MCF 10A (cell line): ENCODE data around the gene KAT6B. TPM values are rescaled to one million over a fixed set of nuclear protein-coding genes. Genes with fewer than 3 reads are reported as not detected.

ENCODE experiments used
- BruUV-seq: library from RNA; stranded (reverse); fragments of 400-500 nt; replicated peaks from 2 replicates; lab custom pipeline; 2021; lab: Mats Ljungman, UMichigan
- CTCF ChIA-PET: fragments of 300-600 bp; sonication (Branson Sonifier 250); formaldehyde crosslinking; extraction: SDS; loops from one replicate; lab custom pipeline; 2021; ENCODE audit warnings: antibody characterized with exemption, inconsistent platforms; lab: Yijun Ruan, JAX
- POLR2A ChIA-PET: fragments of 300-600, 350-650 bp; sonication (Branson Sonifier 250); formaldehyde crosslinking; extraction: SDS; loops from one replicate; lab custom pipeline; 2020; ENCODE audit warnings: antibody characterized with exemption, inconsistent platforms; lab: Yijun Ruan, JAX
- DNase-seq: peaks from one replicate; pipeline ENCODE4 v3.0.0-alpha.2; 2018; ENCODE audit not compliant: unreplicated experiment
- H3K27ac Mint-ChIP-seq: one replicate; pipeline ENCODE4 v1.8.0; 2022; ENCODE audit warnings: mild to moderate bottlenecking, low read depth, mixed read lengths; ENCODE audit not compliant: unreplicated experiment
- H3K27me3 Mint-ChIP-seq: one replicate; pipeline ENCODE4 v1.8.0; 2022; ENCODE audit warnings: mixed read lengths; ENCODE audit not compliant: insufficient read depth, unreplicated experiment
- H3K36me3 Mint-ChIP-seq: one replicate; pipeline ENCODE4 v1.8.0; 2022; ENCODE audit warnings: mild to moderate bottlenecking, moderate library complexity, mixed read lengths; ENCODE audit not compliant: insufficient read depth, unreplicated experiment
- H3K4me1 Mint-ChIP-seq: one replicate; pipeline ENCODE4 v1.8.0; 2022; ENCODE audit warnings: mixed read lengths; ENCODE audit not compliant: insufficient read depth, unreplicated experiment
- H3K4me3 Mint-ChIP-seq: one replicate; pipeline ENCODE4 v1.8.0; 2022; ENCODE audit warnings: mild to moderate bottlenecking, moderate library complexity, mixed read lengths; ENCODE audit not compliant: unreplicated experiment
- H3K9me3 Mint-ChIP-seq: one replicate; pipeline ENCODE4 v1.8.0; 2022; ENCODE audit warnings: mixed read lengths; ENCODE audit not compliant: unreplicated experiment
- intact Hi-C: fragments of 100-400 bp; cut with micrococcal nuclease; formaldehyde crosslinking; loops from 2 replicates; pipeline ENCODE4 v1.14.1; 2022
- total RNA-seq: library from RNA; stranded (reverse); gene quantifications from 2 replicates; pipeline ENCODE4 v1.2.3, GENCODE V29; 2022
- TF ChIP-seq, protein P1 (sequence below): fragments of 200-600 bp; IDR thresholded peaks from one replicate; pipeline ENCODE4 v1.8.0; 2022; ENCODE audit warnings: antibody characterized with exemption, mild to moderate bottlenecking; ENCODE audit not compliant: unreplicated experiment

The KAT6B gene
- total RNA-seq, 1 experiment from 2014 or later, result 18.3 TPM

- H3K36me3 Mint-ChIP-seq, result peaks cover 12% of the 10 kb centered on the region
- H3K9me3 Mint-ChIP-seq, result no peaks in the 10 kb centered on the region
- TF ChIP-seq, protein P1, sequence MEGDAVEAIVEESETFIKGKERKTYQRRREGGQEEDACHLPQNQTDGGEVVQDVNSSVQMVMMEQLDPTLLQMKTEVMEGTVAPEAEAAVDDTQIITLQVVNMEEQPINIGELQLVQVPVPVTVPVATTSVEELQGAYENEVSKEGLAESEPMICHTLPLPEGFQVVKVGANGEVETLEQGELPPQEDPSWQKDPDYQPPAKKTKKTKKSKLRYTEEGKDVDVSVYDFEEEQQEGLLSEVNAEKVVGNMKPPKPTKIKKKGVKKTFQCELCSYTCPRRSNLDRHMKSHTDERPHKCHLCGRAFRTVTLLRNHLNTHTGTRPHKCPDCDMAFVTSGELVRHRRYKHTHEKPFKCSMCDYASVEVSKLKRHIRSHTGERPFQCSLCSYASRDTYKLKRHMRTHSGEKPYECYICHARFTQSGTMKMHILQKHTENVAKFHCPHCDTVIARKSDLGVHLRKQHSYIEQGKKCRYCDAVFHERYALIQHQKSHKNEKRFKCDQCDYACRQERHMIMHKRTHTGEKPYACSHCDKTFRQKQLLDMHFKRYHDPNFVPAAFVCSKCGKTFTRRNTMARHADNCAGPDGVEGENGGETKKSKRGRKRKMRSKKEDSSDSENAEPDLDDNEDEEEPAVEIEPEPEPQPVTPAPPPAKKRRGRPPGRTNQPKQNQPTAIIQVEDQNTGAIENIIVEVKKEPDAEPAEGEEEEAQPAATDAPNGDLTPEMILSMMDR, result no peak
- no peaks in the 10 kb centered on the region for H3K27me3 Mint-ChIP-seq
- no TSS peak for BruUV-seq
- POLR2A ChIA-PET, result no interaction called here
- no peaks in the 10 kb centered on the region for H3K4me1 Mint-ChIP-seq
- H3K4me3 Mint-ChIP-seq, result no peak overlapping the region
- intact Hi-C loops, result no loop called here
- no peak for DNase-seq
- no peak overlapping the region for H3K27ac Mint-ChIP-seq
- CTCF ChIA-PET, result interaction anchor here (1.4 to 1.6 kb wide), 2 partner anchors 9 to 24 kb away, joined by 3 read pairs; no protein-coding TSS in a partner anchor
These were observed 183.0 kb downstream of the KAT6B start for GRCh38 chr10:75009426-75009825.

DNA sequence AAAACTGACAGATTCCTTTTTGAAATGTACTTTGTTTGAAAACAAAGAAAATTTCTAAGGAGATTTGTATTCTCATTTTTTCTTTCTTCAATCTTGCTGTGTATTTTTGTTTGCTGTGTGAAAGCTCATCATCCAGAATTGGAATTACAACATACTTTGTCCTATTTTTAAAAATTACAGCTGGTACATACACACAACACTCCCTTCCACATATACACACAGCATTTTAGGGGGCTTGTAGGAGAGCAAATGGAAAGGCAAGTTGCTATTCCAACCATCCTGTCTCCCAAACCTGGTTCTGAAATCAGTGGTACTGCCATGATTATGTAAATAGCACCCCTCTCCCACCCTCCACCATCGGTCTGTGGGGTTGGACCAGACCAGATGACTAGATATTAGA is 184.0 kb downstream of the KAT6B start:
- no peak for DNase-seq
- no TSS peak for BruUV-seq
- intact Hi-C loops, result no loop called here
- Mint-ChIP-seq H3K27ac (no peak overlapping the region), H3K27me3 (no peaks in the 10 kb centered on the region), H3K4me3 (no peak overlapping the region), H3K36me3 (peaks cover 14% of the 10 kb centered on the region), H3K4me1 (no peaks in the 10 kb centered on the region), H3K9me3 (no peaks in the 10 kb centered on the region)
- CTCF ChIA-PET, result interaction anchor here (1.6 kb wide), 1 partner anchor 8 kb away, joined by 3 read pairs; no protein-coding TSS in a partner anchor
- POLR2A ChIA-PET, result no interaction called here
- TF ChIP-seq, protein P1, result no peak

DNA sequence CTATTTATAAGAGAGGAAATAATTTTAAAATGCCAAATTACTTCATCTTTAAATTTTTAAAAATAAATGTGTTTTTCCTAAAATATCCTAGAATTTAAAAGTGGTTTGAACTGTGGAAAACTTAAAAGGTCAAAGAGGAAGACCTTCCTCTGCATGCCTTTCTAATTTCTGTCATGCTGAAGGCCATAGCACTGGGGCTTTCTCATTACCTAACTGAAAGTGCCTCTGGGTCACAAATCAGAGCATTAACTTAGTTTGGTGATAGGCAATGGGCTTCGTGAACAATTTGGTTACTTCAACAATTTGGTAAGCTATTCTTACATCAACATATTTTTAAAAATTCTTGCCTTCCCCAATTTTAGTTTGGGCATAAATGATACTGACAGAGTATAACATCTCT is 184.8 kb downstream of the KAT6B start:
- H3K4me3 Mint-ChIP-seq, result no peak overlapping the region
- H3K27ac Mint-ChIP-seq, result no peak overlapping the region
- H3K36me3 Mint-ChIP-seq, result peaks cover 17% of the 10 kb centered on the region
- H3K4me1 Mint-ChIP-seq, result no peaks in the 10 kb centered on the region
- no TSS peak for BruUV-seq
- DNase-seq, result no peak
- ChIA-PET CTCF (no interaction called here), POLR2A (no interaction called here)
- TF ChIP-seq, protein P1, result no peak
- H3K9me3 Mint-ChIP-seq, result no peaks in the 10 kb centered on the region
- H3K27me3 Mint-ChIP-seq, result no peaks in the 10 kb centered on the region
- intact Hi-C loops, result no loop called here

DNA sequence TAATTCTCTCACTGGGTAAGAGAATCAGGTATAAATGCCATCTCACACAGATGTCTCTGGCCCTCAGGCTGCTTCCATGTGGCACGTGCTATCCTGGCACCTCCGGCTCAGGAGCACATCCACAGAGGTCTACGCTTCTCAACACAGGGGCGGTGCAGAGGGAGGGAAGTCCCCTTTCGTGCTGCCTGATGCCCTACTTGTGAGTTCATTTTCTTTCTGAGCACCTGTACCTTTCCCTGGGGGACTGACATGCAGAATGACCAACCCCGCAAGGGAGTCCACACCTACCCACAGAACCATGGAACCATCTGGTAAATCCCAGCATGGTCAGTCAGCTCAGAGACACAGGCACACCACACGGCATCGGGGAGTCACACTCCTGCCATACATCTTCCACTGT is 186.1 kb downstream of the KAT6B start:
- no TSS peak for BruUV-seq
- Mint-ChIP-seq H3K27me3 (no peaks in the 10 kb centered on the region), H3K9me3 (no peaks in the 10 kb centered on the region), H3K36me3 (peaks cover 27% of the 10 kb centered on the region), H3K4me3 (no peak overlapping the region), H3K27ac (no peak overlapping the region), H3K4me1 (no peaks in the 10 kb centered on the region)
- intact Hi-C loops, result no loop called here
- POLR2A ChIA-PET, result no interaction called here
- TF ChIP-seq, protein P1, result no peak
- CTCF ChIA-PET, result no interaction called here
- no peak for DNase-seq
